NCI-H82 (cell line): ENCODE measurements around the gene RXRA.

Source experiments
- DNase-seq: peaks from one replicate; lab custom pipeline; 2025; lab: John Stamatoyannopoulos, UW

RXRA gene

GRCh38 chr9:134414900-134415425 is 88.7 kb downstream of the RXRA start:
- DNase-seq: no peak

- no peak for DNase-seq
Measured at GRCh38 chr9:134416385-134417015, 90.2 kb downstream of the RXRA start.

GRCh38 chr9:134418354-134418753 is 92.1 kb downstream of the RXRA start:
- DNase-seq: no peak

- no peak for DNase-seq
Measured at GRCh38 chr9:134419000-134419683, 92.9 kb downstream of the RXRA start.

- DNase-seq: peak; percentile 69
Measured at GRCh38 chr9:134419684-134420076, 93.4 kb downstream of the RXRA start.

- no peak for DNase-seq
Measured at GRCh38 chr9:134420281-134420845, 94.1 kb downstream of the RXRA start.

GRCh38 chr9:134420974-134421432 is 94.7 kb downstream of the RXRA start:
- no peak for DNase-seq

GRCh38 chr9:134421888-134422287 is 95.6 kb downstream of the RXRA start:
- DNase-seq: no peak

- DNase-seq: no peak
Measured at GRCh38 chr9:134422301-134423090, 96.2 kb downstream of the RXRA start.

- DNase-seq: no peak
Measured at GRCh38 chr9:134423166-134423565, 96.9 kb downstream of the RXRA start.

GRCh38 chr9:134423749-134424148 is 97.5 kb downstream of the RXRA start:
- DNase-seq: no peak

- no peak for DNase-seq
Measured at GRCh38 chr9:134424818-134425217, 98.6 kb downstream of the RXRA start.

GRCh38 chr9:134425401-134425800 is 99.1 kb downstream of the RXRA start:
- DNase-seq: peak; percentile 30

GRCh38 chr9:134425812-134426211 is 99.6 kb downstream of the RXRA start:
- DNase-seq: no peak

GRCh38 chr9:134426436-134426835 is 100.2 kb downstream of the RXRA start:
- DNase-seq: no peak

GRCh38 chr9:134427153-134427782 is 101.0 kb downstream of the RXRA start:
- no peak for DNase-seq

GRCh38 chr9:134428559-134428958 is 102.3 kb downstream of the RXRA start:
- DNase-seq: no peak

GRCh38 chr9:134429007-134429406 is 102.8 kb downstream of the RXRA start:
- no peak for DNase-seq

- DNase-seq: no peak
Measured at GRCh38 chr9:134429481-134429880, 103.2 kb downstream of the RXRA start.

- no peak for DNase-seq
Measured at GRCh38 chr9:134431095-134431494, 104.8 kb downstream of the RXRA start.

GRCh38 chr9:134431626-134432025 is 105.4 kb downstream of the RXRA start:
- no peak for DNase-seq

GRCh38 chr9:134432471-134432870 is 106.2 kb downstream of the RXRA start:
- no peak for DNase-seq
